Stimulated activated CD8-positive, alpha-beta memory T cell treated with anti-CD3 and anti-CD28 coated beads, Interleukin-15, amount 100 ng/mL, for 1 hour (primary cell): Measurements from ENCODE around the gene MINPP1.
"Not testable (repeated sequence)": the region's sequence is repeated elsewhere in the genome, so short reads cannot be mapped to it uniquely, and the experiment has no call there.

Experiments
- DNase-seq: peaks from one replicate; pipeline ENCODE4 v3.0.0-alpha.2; 2020; ENCODE audit warnings: low read depth

The MINPP1 gene

GRCh38 chr10:87504640-87505365 lies at the start of gene MINPP1:
TSS of gene MINPP1 (plus strand) at chr10:87504893. CDS start at chr10:87504916, 23 bp downstream.
- peak; percentile 38 for DNase-seq

GRCh38 chr10:87456586-87457220 lies 48.0 kb upstream of the MINPP1 start:
- DNase-seq = not testable (repeated sequence)

- DNase-seq = not testable (repeated sequence)
Measured at GRCh38 chr10:87461751-87462150, 42.9 kb upstream of the MINPP1 start.

GRCh38 chr10:87466849-87467248 lies 37.8 kb upstream of the MINPP1 start:
- not testable (repeated sequence) for DNase-seq

- DNase-seq = not testable (repeated sequence)
Measured at GRCh38 chr10:87488733-87489132, 16.0 kb upstream of the MINPP1 start.

GRCh38 chr10:87490285-87490684 lies 14.4 kb upstream of the MINPP1 start:
- not testable (repeated sequence) for DNase-seq

GRCh38 chr10:87492450-87492849 lies 12.2 kb upstream of the MINPP1 start:
- DNase-seq = not testable (repeated sequence)

GRCh38 chr10:87495446-87495845 lies 9.2 kb upstream of the MINPP1 start:
- not testable (repeated sequence) for DNase-seq

- DNase-seq = not testable (repeated sequence)
Measured at GRCh38 chr10:87497386-87497785, 7.3 kb upstream of the MINPP1 start.

GRCh38 chr10:87498106-87498789 lies 6.4 kb upstream of the MINPP1 start:
- not testable (repeated sequence) for DNase-seq

GRCh38 chr10:87500646-87501048 lies 4.0 kb upstream of the MINPP1 start:
- no peak for DNase-seq

GRCh38 chr10:87503401-87503800 lies 1.3 kb upstream of the MINPP1 start:
- DNase-seq = no peak

- DNase-seq = no peak
Measured at GRCh38 chr10:87503886-87504285, 807 bp upstream of the MINPP1 start.

GRCh38 chr10:87504307-87504639 lies 420 bp upstream of the MINPP1 start:
- no peak for DNase-seq

- no peak for DNase-seq
Measured at GRCh38 chr10:87505366-87506111, 846 bp downstream of the MINPP1 start.

- no peak for DNase-seq
Measured at GRCh38 chr10:87506956-87507355, 2.3 kb downstream of the MINPP1 start.

GRCh38 chr10:87507879-87508483 lies 3.3 kb downstream of the MINPP1 start:
- DNase-seq = no peak

- no peak for DNase-seq
Measured at GRCh38 chr10:87508837-87509236, 4.1 kb downstream of the MINPP1 start.

- no peak for DNase-seq
Measured at GRCh38 chr10:87510025-87510424, 5.3 kb downstream of the MINPP1 start.

- no peak for DNase-seq
Measured at GRCh38 chr10:87511526-87511925, 6.8 kb downstream of the MINPP1 start.

GRCh38 chr10:87518937-87519336 lies 14.2 kb downstream of the MINPP1 start:
- no peak for DNase-seq

- no peak for DNase-seq
Measured at GRCh38 chr10:87519582-87519981, 14.9 kb downstream of the MINPP1 start.
